Measurements from ENCODE around the gene CHKB.
A peak's percentile ranks its signal among the peaks of the same experiment; 100 is the strongest.

The CHKB gene

GRCh38 chr22:50532824-50533796, 49.5 kb downstream of the CHKB start:
- Histone ChIP-seq H3K27ac (ENCODE audit: low read depth, low read length) (peak overlapping the region; percentile 97), H3K4me1 (ENCODE audit: control insufficient read depth, insufficient read depth, low read length, unreplicated experiment) (peaks cover 11% of the 10 kb centered on the region), H3K27me3 (ENCODE audit: insufficient read depth, low read length) (no peaks in the 10 kb centered on the region), H3K79me2 (ENCODE audit: control insufficient read depth, insufficient read depth, low read length, unreplicated experiment) (peaks cover 15% of the 10 kb centered on the region), H3K36me3 (ENCODE audit: insufficient read depth, low read length) (no peaks in the 10 kb centered on the region), H2AFZ (ENCODE audit: low read length, unreplicated experiment) (no peak overlapping the region), H3K4me3 (ENCODE audit: low read depth, low read length) (peak overlapping the region; percentile 91)

- Histone ChIP-seq H2AFZ (ENCODE audit: low read length, unreplicated experiment) (no peak overlapping the region), H3K27ac (ENCODE audit: low read depth, low read length) (peak overlapping the region; percentile 97), H3K79me2 (ENCODE audit: control insufficient read depth, insufficient read depth, low read length, unreplicated experiment) (peaks cover 15% of the 10 kb centered on the region), H3K4me3 (ENCODE audit: low read depth, low read length) (peak overlapping the region; percentile 91), H3K27me3 (ENCODE audit: insufficient read depth, low read length) (no peaks in the 10 kb centered on the region), H3K4me1 (ENCODE audit: control insufficient read depth, insufficient read depth, low read length, unreplicated experiment) (peaks cover 13% of the 10 kb centered on the region), H3K36me3 (ENCODE audit: insufficient read depth, low read length) (no peaks in the 10 kb centered on the region)
Observed at GRCh38 chr22:50531962-50532674, 50.5 kb downstream of the CHKB start.

GRCh38 chr22:50531546-50531961, 51.1 kb downstream of the CHKB start:
- Histone ChIP-seq H3K27ac (ENCODE audit: low read depth, low read length) (peak overlapping the region; percentile 97), H3K4me1 (ENCODE audit: control insufficient read depth, insufficient read depth, low read length, unreplicated experiment) (peaks cover 13% of the 10 kb centered on the region), H3K36me3 (ENCODE audit: insufficient read depth, low read length) (no peaks in the 10 kb centered on the region), H3K27me3 (ENCODE audit: insufficient read depth, low read length) (no peaks in the 10 kb centered on the region), H3K79me2 (ENCODE audit: control insufficient read depth, insufficient read depth, low read length, unreplicated experiment) (peaks cover 15% of the 10 kb centered on the region), H3K4me3 (ENCODE audit: low read depth, low read length) (peak overlapping the region; percentile 91), H2AFZ (ENCODE audit: low read length, unreplicated experiment) (no peak overlapping the region)

DNA sequence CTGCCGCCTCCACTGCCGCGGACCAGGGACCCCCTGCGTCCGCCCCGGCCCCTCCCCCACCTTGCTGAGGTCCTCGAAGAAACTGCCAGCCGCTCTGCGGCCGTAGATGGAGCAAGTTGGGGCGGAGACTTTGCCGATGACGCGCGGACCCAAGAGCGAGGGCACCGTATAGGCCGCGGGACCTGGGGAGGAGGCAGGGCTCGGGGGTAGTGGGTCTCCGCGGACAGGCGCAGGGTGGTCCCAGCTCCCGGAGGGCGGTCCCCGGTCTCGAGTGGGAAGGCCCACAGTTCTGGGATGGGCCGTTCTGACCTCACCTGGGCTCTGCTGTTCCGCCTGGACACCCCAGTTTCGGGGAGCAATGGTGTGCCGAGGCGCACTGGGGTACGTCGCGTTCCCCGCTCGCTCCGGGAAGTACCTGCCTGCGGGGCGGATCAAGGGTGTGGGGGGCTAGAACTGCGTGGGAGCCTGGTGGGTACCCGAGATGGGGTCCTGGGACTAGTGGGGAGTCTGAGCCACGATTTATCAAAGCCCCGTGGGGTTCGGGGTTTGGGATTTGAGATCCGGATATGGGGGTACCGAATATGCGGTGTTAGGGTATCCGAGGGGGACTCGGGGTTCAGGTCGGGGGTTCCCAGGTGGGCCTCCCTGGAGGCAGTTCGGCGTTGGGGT, 51.6 kb downstream of the CHKB start:
- Histone ChIP-seq H3K27me3 (ENCODE audit: insufficient read depth, low read length) (no peaks in the 10 kb centered on the region), H3K79me2 (ENCODE audit: control insufficient read depth, insufficient read depth, low read length, unreplicated experiment) (peaks cover 15% of the 10 kb centered on the region), H3K4me1 (ENCODE audit: control insufficient read depth, insufficient read depth, low read length, unreplicated experiment) (peaks cover 13% of the 10 kb centered on the region), H2AFZ (ENCODE audit: low read length, unreplicated experiment) (no peak overlapping the region), H3K27ac (ENCODE audit: low read depth, low read length) (peak overlapping the region; percentile 97), H3K36me3 (ENCODE audit: insufficient read depth, low read length) (no peaks in the 10 kb centered on the region), H3K4me3 (ENCODE audit: low read depth, low read length) (peak overlapping the region; percentile 91)

- peak overlapping the region; percentile 91 for H3K4me3 ChIP-seq (ENCODE audit: low read depth, low read length)
- H2AFZ ChIP-seq (ENCODE audit: low read length, unreplicated experiment) = no peak overlapping the region
- H3K36me3 ChIP-seq (ENCODE audit: insufficient read depth, low read length) = no peaks in the 10 kb centered on the region
- H3K79me2 ChIP-seq (ENCODE audit: control insufficient read depth, insufficient read depth, low read length, unreplicated experiment) = peaks cover 15% of the 10 kb centered on the region
- peaks cover 13% of the 10 kb centered on the region for H3K4me1 ChIP-seq (ENCODE audit: control insufficient read depth, insufficient read depth, low read length, unreplicated experiment)
- no peaks in the 10 kb centered on the region for H3K27me3 ChIP-seq (ENCODE audit: insufficient read depth, low read length)
- peak overlapping the region; percentile 97 for H3K27ac ChIP-seq (ENCODE audit: low read depth, low read length)
Observed at GRCh38 chr22:50530580-50530876, 52.1 kb downstream of the CHKB start.

GRCh38 chr22:50529897-50530579, 52.6 kb downstream of the CHKB start, which contains the start of gene TYMP:
TYMP (minus strand) TSS chr22:50530012; CDS start chr22:50529709, 303 bp downstream.
- Histone ChIP-seq H3K4me1 (ENCODE audit: control insufficient read depth, insufficient read depth, low read length, unreplicated experiment) (peaks cover 13% of the 10 kb centered on the region), H3K27me3 (ENCODE audit: insufficient read depth, low read length) (no peaks in the 10 kb centered on the region), H2AFZ (ENCODE audit: low read length, unreplicated experiment) (no peak within 1 kb of the TSS), H3K36me3 (ENCODE audit: insufficient read depth, low read length) (no peaks in the 10 kb centered on the region), H3K79me2 (ENCODE audit: control insufficient read depth, insufficient read depth, low read length, unreplicated experiment) (peaks cover 15% of the 10 kb centered on the region), H3K27ac (ENCODE audit: low read depth, low read length) (peak within 1 kb of the TSS; percentile 97), H3K4me3 (ENCODE audit: low read depth, low read length) (peak within 1 kb of the TSS; percentile 91)

GRCh38 chr22:50529416-50529896, 53.2 kb downstream of the CHKB start:
- Histone ChIP-seq H3K4me1 (ENCODE audit: control insufficient read depth, insufficient read depth, low read length, unreplicated experiment) (peaks cover 14% of the 10 kb centered on the region), H3K27ac (ENCODE audit: low read depth, low read length) (peak overlapping the region; percentile 97), H2AFZ (ENCODE audit: low read length, unreplicated experiment) (no peak overlapping the region), H3K27me3 (ENCODE audit: insufficient read depth, low read length) (no peaks in the 10 kb centered on the region), H3K79me2 (ENCODE audit: control insufficient read depth, insufficient read depth, low read length, unreplicated experiment) (peaks cover 18% of the 10 kb centered on the region), H3K36me3 (ENCODE audit: insufficient read depth, low read length) (no peaks in the 10 kb centered on the region), H3K4me3 (ENCODE audit: low read depth, low read length) (peak overlapping the region; percentile 91)
